Measurements from ENCODE around the gene GIPC2.

GIPC2 gene

DNA sequence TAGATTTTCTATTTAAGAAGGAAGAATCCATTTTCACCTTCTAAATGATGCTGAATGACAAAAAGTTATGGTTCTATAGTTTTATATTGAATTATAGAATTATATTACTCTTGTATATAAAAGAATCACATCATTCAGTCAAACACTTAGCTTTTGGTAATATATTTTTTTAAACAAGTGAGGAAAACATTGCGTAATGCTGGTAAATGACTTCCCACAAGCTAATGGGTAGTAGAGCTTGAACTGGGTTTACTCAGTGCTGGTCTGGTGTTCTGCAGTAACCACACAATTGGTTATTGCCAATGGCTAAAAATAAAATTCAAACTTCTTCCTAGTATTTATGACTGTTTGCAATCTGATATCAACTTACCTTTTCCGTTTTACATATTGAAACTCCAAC is 10.6 kb upstream of the GIPC2 start:
- Histone ChIP-seq H3K4me3 (no peak overlapping the region), H3K4me1 (no peaks in the 10 kb centered on the region), H3K9me3 (no peaks in the 10 kb centered on the region), H3K27ac (no peak overlapping the region), H3K27me3 (no peaks in the 10 kb centered on the region), H4K20me1 (no peaks in the 10 kb centered on the region), H3K36me3 (no peaks in the 10 kb centered on the region), H3K4me2 (no peak overlapping the region), H3K9ac (no peak overlapping the region)
- no peak; the same call in 1 of the 2 replicates for TF ChIP-seq Cebpa-rat (IDR thresholded peaks at IDR 0.05)

DNA sequence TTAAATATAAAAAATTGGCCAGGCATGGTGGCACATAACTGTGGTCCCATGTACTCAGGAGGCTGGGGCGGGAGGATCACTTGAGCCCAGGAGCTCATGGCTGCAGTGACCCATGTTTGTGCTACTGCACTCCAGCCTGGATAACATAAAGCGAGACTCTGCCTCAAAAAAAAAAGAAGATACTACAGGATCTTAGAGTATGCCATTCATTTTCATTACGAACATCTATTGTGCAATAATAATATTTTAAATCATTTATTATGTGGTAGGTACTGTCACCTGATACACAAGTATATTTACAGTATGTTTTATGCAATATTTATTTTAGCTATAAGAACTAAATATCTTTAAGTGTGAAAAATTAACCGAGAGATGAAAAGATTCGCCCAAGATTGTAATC is 9.3 kb upstream of the GIPC2 start:
- Histone ChIP-seq H3K4me1 (no peaks in the 10 kb centered on the region), H3K27me3 (no peaks in the 10 kb centered on the region), H3K4me3 (no peak overlapping the region), H3K27ac (no peak overlapping the region), H3K9me3 (no peaks in the 10 kb centered on the region), H3K4me2 (no peak overlapping the region), H3K36me3 (no peaks in the 10 kb centered on the region), H3K9ac (no peak overlapping the region), H4K20me1 (no peaks in the 10 kb centered on the region)
- no peak for TF ChIP-seq Cebpa-rat (IDR thresholded peaks at IDR 0.05)

DNA sequence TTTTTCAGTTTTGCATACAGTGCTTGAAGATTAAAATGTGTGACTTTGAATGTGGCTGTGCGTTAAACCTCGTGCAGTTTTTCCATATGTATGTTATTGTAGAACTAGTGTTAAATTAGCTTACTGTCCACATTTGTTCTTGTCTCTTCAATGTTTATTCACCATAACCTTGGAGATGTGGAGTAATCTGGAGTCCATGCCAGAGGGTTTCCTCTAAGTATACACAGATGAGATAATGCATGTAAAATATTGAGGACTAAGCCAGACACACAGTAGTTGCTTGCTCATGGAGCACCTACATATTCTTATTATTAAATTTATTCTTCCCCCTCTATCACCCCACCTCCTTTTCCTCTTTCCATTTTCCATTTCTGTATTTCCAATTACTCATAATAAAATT is 7.7 kb upstream of the GIPC2 start:
- TF ChIP-seq Cebpa-rat (IDR thresholded peaks at IDR 0.05): no peak
- H3K4me2 ChIP-seq: no peak overlapping the region

DNA sequence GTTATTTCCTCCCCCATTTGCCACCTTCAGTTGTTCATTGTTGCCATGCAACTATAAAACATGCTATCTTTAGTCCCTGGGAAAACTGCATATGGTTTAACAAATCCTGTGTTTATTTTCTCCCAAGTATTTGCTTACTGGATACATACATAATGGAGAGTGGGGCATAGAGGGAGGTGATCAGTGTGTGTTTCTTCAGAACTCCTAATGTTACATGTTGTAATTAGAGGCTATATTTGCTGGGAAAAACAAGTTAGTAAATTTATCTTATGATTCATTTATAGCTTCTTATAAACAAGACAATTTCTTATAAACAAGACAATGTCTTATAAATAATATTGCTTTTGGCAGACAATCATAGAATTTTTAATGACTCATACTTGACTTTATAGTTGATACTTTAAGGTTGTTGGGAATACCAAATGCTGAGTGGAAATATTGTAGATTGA is 7.3 kb upstream of the GIPC2 start:
- Histone ChIP-seq H3K4me1 (no peaks in the 10 kb centered on the region), H4K20me1 (no peaks in the 10 kb centered on the region), H3K4me3 (no peak overlapping the region), H3K36me3 (no peaks in the 10 kb centered on the region), H3K27me3 (no peaks in the 10 kb centered on the region), H3K9ac (no peak overlapping the region), H3K4me2 (no peak overlapping the region), H3K27ac (no peak overlapping the region), H3K9me3 (no peaks in the 10 kb centered on the region)
- TF ChIP-seq Cebpa-rat (IDR thresholded peaks at IDR 0.05): no peak

More for the DNA sequence above, 7.7 kb upstream of the GIPC2 start:
- Histone ChIP-seq H3K4me3 (no peak overlapping the region), H3K4me1 (no peaks in the 10 kb centered on the region), H3K9ac (no peak overlapping the region), H3K27me3 (no peaks in the 10 kb centered on the region), H3K36me3 (no peaks in the 10 kb centered on the region), H3K9me3 (no peaks in the 10 kb centered on the region), H4K20me1 (no peaks in the 10 kb centered on the region), H3K27ac (no peak overlapping the region)

DNA sequence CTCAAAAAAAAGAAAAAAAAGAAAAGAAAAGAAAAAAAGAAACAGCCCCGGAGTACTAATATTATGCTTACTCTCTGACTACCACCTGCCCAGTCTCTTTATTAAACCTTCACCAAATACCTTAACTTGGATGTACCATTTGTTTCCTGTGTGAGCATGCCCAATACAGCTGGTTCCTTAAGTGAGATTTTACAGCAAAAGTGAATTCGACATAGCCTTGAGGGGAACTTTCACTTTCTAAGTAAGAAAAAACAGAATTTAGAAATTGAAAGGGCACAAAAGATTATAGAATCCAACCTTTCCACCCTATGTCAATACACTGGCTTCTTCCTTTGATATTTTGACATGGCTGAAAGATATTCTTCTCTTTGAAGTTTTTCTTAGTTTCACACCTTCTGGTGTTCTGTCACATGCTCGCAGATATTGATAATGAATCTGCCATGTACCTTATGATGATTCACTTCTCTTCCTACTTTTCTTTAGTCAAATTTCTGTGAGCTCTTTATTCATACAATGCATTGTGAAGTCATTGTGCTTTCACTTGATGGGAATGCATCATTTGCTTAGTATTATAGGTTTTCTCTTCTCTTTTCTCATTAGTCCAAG is 5.2 kb upstream of the GIPC2 start:
- peaks cover 6% of the 10 kb centered on the region for H3K9me3 ChIP-seq
- H3K4me2 ChIP-seq: no peak overlapping the region
- H3K27me3 ChIP-seq: no peaks in the 10 kb centered on the region
- no peak overlapping the region for H3K27ac ChIP-seq
- TF ChIP-seq Cebpa-rat (IDR thresholded peaks at IDR 0.05): no peak
- H3K4me3 ChIP-seq: no peak overlapping the region
- H4K20me1 ChIP-seq: no peaks in the 10 kb centered on the region
- H3K4me1 ChIP-seq: no peaks in the 10 kb centered on the region
- no peak overlapping the region for H3K9ac ChIP-seq
- H3K36me3 ChIP-seq: no peaks in the 10 kb centered on the region

DNA sequence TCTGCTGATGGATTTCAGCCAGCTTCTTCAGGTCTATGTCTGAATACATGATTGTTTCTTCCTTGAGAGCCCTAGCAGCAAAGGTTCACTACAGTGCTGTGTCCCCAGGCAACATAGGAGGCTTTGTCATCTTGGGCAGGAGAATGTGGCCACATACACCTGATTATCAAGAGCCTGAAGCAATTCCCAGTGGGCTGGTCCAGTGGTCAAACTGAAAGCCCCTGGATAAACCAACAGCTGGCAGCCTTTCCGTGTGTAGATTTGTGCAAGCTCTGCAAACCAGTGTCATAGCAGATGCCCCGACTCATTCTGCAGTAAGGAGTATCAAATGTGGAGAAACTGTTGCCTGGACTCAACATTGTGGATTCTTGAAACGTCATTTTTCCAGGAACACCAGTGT is 2.3 kb upstream of the GIPC2 start:
- Histone ChIP-seq H3K27me3 (no peaks in the 10 kb centered on the region), H3K4me2 (no peak overlapping the region), H3K9me3 (peaks cover 18% of the 10 kb centered on the region), H3K36me3 (no peaks in the 10 kb centered on the region), H4K20me1 (no peaks in the 10 kb centered on the region), H3K27ac (no peak overlapping the region), H3K4me1 (no peaks in the 10 kb centered on the region), H3K9ac (no peak overlapping the region), H3K4me3 (no peak overlapping the region)
- TF ChIP-seq Cebpa-rat (IDR thresholded peaks at IDR 0.05): no peak

DNA sequence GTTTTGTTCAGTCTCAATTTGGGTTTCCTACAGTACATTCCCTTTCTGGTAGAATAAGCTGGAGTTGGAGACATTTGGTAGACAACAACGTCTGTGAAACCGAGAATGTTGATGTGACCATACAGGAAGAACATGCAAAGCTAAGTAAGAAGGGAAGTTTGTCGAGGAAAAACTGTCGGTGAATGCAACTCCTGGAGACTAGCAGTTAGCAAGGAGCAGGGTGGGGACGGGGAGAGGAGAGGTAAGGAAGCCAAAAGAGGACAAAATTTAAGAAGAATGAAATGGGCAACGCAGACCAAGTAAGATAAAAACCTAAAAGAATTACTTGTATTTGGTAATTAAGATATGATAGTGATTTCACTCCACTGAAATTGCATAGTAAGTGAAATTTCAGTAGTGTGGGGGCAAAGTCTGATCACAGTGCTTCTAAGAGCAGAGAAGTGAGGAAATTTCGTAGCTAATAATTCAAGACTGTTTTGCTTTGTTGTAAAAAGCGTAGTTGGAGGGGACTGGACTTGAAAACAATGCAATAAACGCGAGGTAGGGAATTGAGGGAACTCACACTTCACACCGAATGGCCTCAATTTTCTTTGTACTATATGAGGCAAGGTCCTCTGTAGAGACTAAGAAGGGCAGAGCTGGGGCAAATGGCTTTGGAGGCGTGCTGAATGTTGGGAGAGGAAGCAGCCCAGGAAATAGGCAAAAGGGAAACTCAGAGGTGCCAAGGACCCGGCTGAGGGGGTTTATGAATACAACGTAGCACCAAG is 787 bp upstream of the GIPC2 start:
- no peaks in the 10 kb centered on the region for H4K20me1 ChIP-seq
- no peaks in the 10 kb centered on the region for H3K4me1 ChIP-seq
- H3K9me3 ChIP-seq: peaks cover 18% of the 10 kb centered on the region
- H3K4me2 ChIP-seq: no peak overlapping the region
- H3K27me3 ChIP-seq: no peaks in the 10 kb centered on the region
- H3K4me3 ChIP-seq: no peak overlapping the region
- no peak for TF ChIP-seq Cebpa-rat (IDR thresholded peaks at IDR 0.05)
- H3K27ac ChIP-seq: no peak overlapping the region
- no peaks in the 10 kb centered on the region for H3K36me3 ChIP-seq
- no peak overlapping the region for H3K9ac ChIP-seq

DNA sequence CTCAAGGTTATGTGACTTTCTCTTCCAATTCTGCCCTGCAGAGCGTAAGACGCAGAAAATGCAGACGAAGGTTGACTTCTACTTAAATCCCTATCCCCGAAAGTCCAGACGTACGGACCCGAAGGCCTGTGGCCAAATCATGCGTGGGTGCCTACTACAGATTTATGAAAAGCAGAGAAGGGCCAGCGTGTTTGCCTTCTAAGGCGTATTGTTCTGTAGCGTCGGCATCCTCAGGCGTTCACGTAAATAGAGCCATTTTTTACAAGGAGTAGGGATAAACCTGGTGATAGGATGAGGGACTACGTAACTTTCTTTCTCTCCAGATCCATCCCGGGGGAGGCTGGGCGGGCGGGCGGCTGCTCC is 222 bp upstream of the GIPC2 start:
- no peak overlapping the region for H3K4me2 ChIP-seq
- no peak overlapping the region for H3K27ac ChIP-seq
- H3K4me3 ChIP-seq: no peak overlapping the region
- peaks cover 18% of the 10 kb centered on the region for H3K9me3 ChIP-seq
- no peaks in the 10 kb centered on the region for H3K36me3 ChIP-seq
- H3K9ac ChIP-seq: no peak overlapping the region
- no peaks in the 10 kb centered on the region for H3K27me3 ChIP-seq
- no peaks in the 10 kb centered on the region for H3K4me1 ChIP-seq
- TF ChIP-seq Cebpa-rat (IDR thresholded peaks at IDR 0.05): no peak
- H4K20me1 ChIP-seq: no peaks in the 10 kb centered on the region

DNA sequence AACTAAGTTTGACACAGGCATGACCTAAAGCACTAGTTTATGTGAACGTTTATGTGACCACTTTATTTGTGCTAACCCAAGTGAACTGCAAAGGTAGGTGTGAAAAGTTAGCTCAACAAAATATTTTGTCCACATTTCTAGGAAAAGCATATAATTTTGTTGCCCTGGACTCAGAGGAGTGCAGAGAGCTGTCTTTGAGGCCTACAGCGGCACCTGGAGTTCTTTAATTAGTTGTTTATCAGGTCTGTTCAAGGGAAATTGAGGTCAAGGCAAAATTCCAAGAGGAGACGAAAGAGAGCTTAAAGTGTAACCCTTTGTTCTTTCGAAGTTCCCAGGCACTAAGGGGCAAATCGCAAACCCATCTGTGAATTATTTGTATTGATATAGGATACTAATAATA is 1.3 kb downstream of the GIPC2 start:
- no peak overlapping the region for H3K4me2 ChIP-seq
- no peak for TF ChIP-seq Cebpa-rat (IDR thresholded peaks at IDR 0.05)
- no peak overlapping the region for H3K9ac ChIP-seq
- H3K27me3 ChIP-seq: no peaks in the 10 kb centered on the region
- no peaks in the 10 kb centered on the region for H3K4me1 ChIP-seq
- H3K36me3 ChIP-seq: no peaks in the 10 kb centered on the region
- no peak overlapping the region for H3K4me3 ChIP-seq
- H4K20me1 ChIP-seq: no peaks in the 10 kb centered on the region
- no peak overlapping the region for H3K27ac ChIP-seq
- H3K9me3 ChIP-seq: peaks cover 18% of the 10 kb centered on the region

DNA sequence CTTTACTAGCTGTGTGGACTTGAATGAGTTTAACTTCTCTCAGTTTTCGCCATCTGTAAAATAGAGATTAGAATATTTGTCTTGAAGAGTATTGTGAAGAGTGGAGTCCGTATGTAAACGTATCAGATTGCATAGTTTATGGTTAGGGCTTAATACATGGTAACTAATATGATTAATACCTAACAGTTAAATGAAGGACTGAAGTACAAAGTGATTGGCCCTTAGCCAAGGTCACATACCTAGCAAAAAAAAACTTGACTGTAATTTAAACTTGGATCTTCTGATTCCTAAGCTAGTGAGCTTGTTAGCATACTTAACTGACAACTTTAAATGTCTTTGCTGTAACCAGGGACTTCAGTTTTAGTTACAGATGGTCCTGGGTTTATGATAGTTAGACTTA is 1.9 kb downstream of the GIPC2 start:
- Histone ChIP-seq H3K27me3 (no peaks in the 10 kb centered on the region), H3K4me1 (no peaks in the 10 kb centered on the region), H3K9ac (no peak overlapping the region), H4K20me1 (no peaks in the 10 kb centered on the region), H3K9me3 (peaks cover 18% of the 10 kb centered on the region), H3K36me3 (no peaks in the 10 kb centered on the region), H3K27ac (no peak overlapping the region), H3K4me2 (no peak overlapping the region), H3K4me3 (no peak overlapping the region)
- no peak for TF ChIP-seq Cebpa-rat (IDR thresholded peaks at IDR 0.05)
